B cell (primary cell): ENCODE measurements around the gene C12orf54. TPM values are rescaled to one million over a fixed set of nuclear protein-coding genes. Genes with fewer than 3 reads are reported as not detected.

Source experiments
- ATAC-seq: fragments of 200-7000 bp; cut with Tn5 transposase; one replicate; pipeline ENCODE4 v1.10.0; 2021; ENCODE audit warnings: low read depth, mild to moderate bottlenecking, moderate number of reproducible peaks, moderate library complexity
- CTCF ChIA-PET: fragments of 350-600 bp; sonication (Branson Sonifier 250); formaldehyde crosslinking; loops from one replicate; lab custom pipeline; 2021; ENCODE audit warnings: antibody characterized with exemption, inconsistent platforms; lab: Charles Lee
- POLR2A ChIA-PET: fragments of 350-600 bp; sonication (Branson Sonifier 250); formaldehyde crosslinking; loops from one replicate; lab custom pipeline; 2021; ENCODE audit warnings: antibody characterized with exemption; lab: Charles Lee
- DNase-seq: peaks from one replicate; pipeline ENCODE4 v3.0.0; 2013
- H2AFZ ChIP-seq: 2 replicates; pipeline ENCODE4 v1.6.1; 2012; ENCODE audit warnings: mild to moderate bottlenecking, low read depth, low read length; ENCODE audit not compliant: insufficient read depth, poor library complexity, severe bottlenecking
- H3K27ac ChIP-seq, 2 donors: 1 replicate in 1 of 2; 2 replicates in 1 of 2; pipeline ENCODE4 v1.5.1; 2012 to 2013; ENCODE audit warnings: low read length in 2 of 2, mild to moderate bottlenecking in 2 of 2, moderate library complexity in 1 of 2
- H3K27me3 ChIP-seq, 4 experiments: fragments of 200-600 bp in 1 of 4; sonication (generic) in 1 of 4; replicated peaks in 1 of 4; 1 replicate in 2 of 4; 2 replicates in 2 of 4; pipeline versions ENCODE4 v1.6.1 to v1.7.0; 2013 to 2016; ENCODE audit warnings: low read length in 3 of 4, mild to moderate bottlenecking in 2 of 4, mixed read lengths in 1 of 4, moderate library complexity in 1 of 4; ENCODE audit not compliant: insufficient read depth in 4 of 4, control insufficient read depth in 3 of 4; ENCODE audit errors: control extremely low read depth in 1 of 4
- H3K36me3 ChIP-seq, 2 experiments: replicated peaks in 1 of 2; 1 replicate in 1 of 2; 2 replicates in 1 of 2; pipeline versions ENCODE4 v1.6.1 to v1.7.1; 2013; ENCODE audit warnings: low read length in 1 of 2; ENCODE audit not compliant: insufficient read depth in 2 of 2, control insufficient read depth in 1 of 2; ENCODE audit errors: control extremely low read depth in 1 of 2, extremely low read depth in 1 of 2
- H3K4me1 ChIP-seq, 2 donors: fragments of 200-600 bp in 1 of 2; sonication (generic) in 1 of 2; 1 replicate in 1 of 2; 2 replicates in 1 of 2; pipeline versions ENCODE4 v1.5.1 to v1.6.1; 2013 to 2017; ENCODE audit warnings: low read length in 2 of 2; ENCODE audit not compliant: control insufficient read depth in 2 of 2, insufficient read depth in 2 of 2
- H3K4me2 ChIP-seq: replicated peaks from 2 replicates; pipeline ENCODE3; 2012; ENCODE audit warnings: mild to moderate bottlenecking, low read depth, low read length; ENCODE audit not compliant: poor library complexity, severe bottlenecking
- H3K4me3 ChIP-seq, 5 experiments: fragments of 200-600 bp in 1 of 5; sonication (generic) in 1 of 5; 1 replicate in 3 of 5; 2 replicates in 2 of 5; pipeline versions ENCODE4 v1.5.1 to v1.7.0; 2011 to 2016; ENCODE audit warnings: low read length in 4 of 5, mild to moderate bottlenecking in 4 of 5, low read depth in 2 of 5, control low read depth in 1 of 5, moderate library complexity in 1 of 5; ENCODE audit not compliant: insufficient read depth in 1 of 5; ENCODE audit errors: control extremely low read depth in 1 of 5, extremely low read depth in 1 of 5
- H3K79me2 ChIP-seq: fragments of 200-600 bp; sonication (generic); one replicate; pipeline ENCODE4 v1.6.0; 2016; ENCODE audit warnings: low read length; ENCODE audit not compliant: control insufficient read depth, insufficient read depth
- H3K9ac ChIP-seq: fragments of 200-600 bp; sonication (generic); 2 replicates; pipeline ENCODE4 v1.6.1; 2017; ENCODE audit warnings: mild to moderate bottlenecking, low read length, moderate library complexity
- H3K9me3 ChIP-seq, 3 donors: one replicate each; pipeline versions ENCODE4 v1.6.1 to v1.7.1; 2013; ENCODE audit warnings: low read length in 2 of 3; ENCODE audit not compliant: control insufficient read depth in 2 of 3, insufficient read depth in 1 of 3; ENCODE audit errors: control extremely low read depth in 1 of 3
- H4K20me1 ChIP-seq: 2 replicates; pipeline ENCODE4 v1.6.0; 2012; ENCODE audit warnings: mild to moderate bottlenecking, low read length; ENCODE audit not compliant: insufficient read depth, control insufficient read depth, poor library complexity, severe bottlenecking
- H3K27ac Mint-ChIP-seq: one replicate; pipeline ENCODE4 v1.8.0; 2021; ENCODE audit warnings: mixed read lengths
- H3K27me3 Mint-ChIP-seq: one replicate; pipeline ENCODE4 v1.8.0; 2021; ENCODE audit warnings: mixed read lengths
- H3K4me1 Mint-ChIP-seq: one replicate; pipeline ENCODE4 v1.8.0; 2021; ENCODE audit warnings: mixed read lengths
- H3K4me3 Mint-ChIP-seq: one replicate; pipeline ENCODE4 v1.8.0; 2021; ENCODE audit warnings: mixed read lengths
- H3K9me3 Mint-ChIP-seq: one replicate; pipeline ENCODE4 v1.8.0; 2022; ENCODE audit warnings: mixed read lengths; ENCODE audit not compliant: insufficient read depth
- CTCF ChIP-seq: fragments of 200-600 bp; IDR thresholded peaks from one replicate; pipeline ENCODE4 v1.8.0; 2022; ENCODE audit warnings: antibody characterized with exemption, mild to moderate bottlenecking
- EZH2 ChIP-seq: IDR thresholded peaks from 2 replicates; pipeline ENCODE4 v1.6.1; 2012; ENCODE audit warnings: borderline replicate concordance, low read depth, mild to moderate bottlenecking, moderate library complexity, low read length; ENCODE audit not compliant: insufficient read depth, poor library complexity, severe bottlenecking
- WGBS: methylation state at CpG from one replicate; pipeline ENCODE4 v1.1.5; 2013; ENCODE audit warnings: missing lambda C conversion rate; ENCODE audit not compliant: insufficient coverage; 5-methylcytosine and 5-hydroxymethylcytosine counted together
- intact Hi-C: fragments of 100-400 bp; cut with micrococcal nuclease; formaldehyde crosslinking; loops from one replicate; pipeline ENCODE4 v1.10.0; 2022
- polyA plus RNA-seq: library from polyadenylated mRNA; depleted of rRNA; stranded (reverse); fragments of >200 nt; gene quantifications from 2 replicates; pipeline ENCODE4 v1.2.3, GENCODE V29; 2012
- total RNA-seq, 2 donors: library from RNA; stranded (reverse); fragments of 120-200 nt in 1 of 2; gene quantifications; 1 replicate in 1 of 2; 2 replicates in 1 of 2; pipeline versions ENCODE4 v1.2.3 to v1.2.4, GENCODE V29; 2013 to 2022

The C12orf54 gene
- total and polyA plus RNA-seq, 2 donors (not counting 1 experiment from before 2014, with no cell fraction given): not detected

- POLR2A ChIA-PET: no interaction called here
- Histone ChIP-seq H3K9ac (no peak overlapping the region), H3K36me3 (no peaks in the 10 kb centered on the region), H3K9me3 (no peaks in the 10 kb centered on the region), H3K4me1 (no peaks in the 10 kb centered on the region), H3K79me2 (no peaks in the 10 kb centered on the region), H3K4me3 (no peak overlapping the region), H3K27ac (no peak overlapping the region), H2AFZ (no peak overlapping the region), H3K27me3 (peaks cover 0 to 10% (median 3%) of the 10 kb centered on the region in 4 experiments), H3K4me2 (no peak overlapping the region), H4K20me1 (no peaks in the 10 kb centered on the region)
- no peak for ATAC-seq
- H3K4me1 Mint-ChIP-seq: no peaks in the 10 kb centered on the region
- CTCF ChIA-PET: no interaction called here
- H3K27ac Mint-ChIP-seq: no peak overlapping the region
- WGBS: no CpG with 5 or more reads among the region's 1 CpG
- no peak for DNase-seq
- H3K9me3 Mint-ChIP-seq: peaks cover 5% of the 10 kb centered on the region
- TF ChIP-seq EZH2: no peak
- TF ChIP-seq CTCF: no peak
- H3K4me3 Mint-ChIP-seq: no peak overlapping the region
- peaks cover 40% of the 10 kb centered on the region for H3K27me3 Mint-ChIP-seq
- intact Hi-C loops: no loop called here
These were observed 27.6 kb upstream of the C12orf54 start for GRCh38 chr12:48454667-48455066.

- no peaks in the 10 kb centered on the region for H4K20me1 ChIP-seq
- H3K27ac ChIP-seq: no peak overlapping the region
- Mint-ChIP-seq H3K4me1 (no peaks in the 10 kb centered on the region), H3K27me3 (peaks cover 38% of the 10 kb centered on the region), H3K9me3 (peaks cover 1% of the 10 kb centered on the region), H3K4me3 (no peak overlapping the region), H3K27ac (no peak overlapping the region)
- H3K36me3 ChIP-seq: no peaks in the 10 kb centered on the region
- no peak overlapping the region for H3K4me2 ChIP-seq
- H3K4me3 ChIP-seq: no peak overlapping the region
- no peak for ATAC-seq
- TF ChIP-seq EZH2 (no peak), CTCF (no peak)
- H3K79me2 ChIP-seq: no peaks in the 10 kb centered on the region
- intact Hi-C loops: no loop called here
- no CpG with 5 or more reads among the region's 2 CpGs for WGBS
- no peak overlapping the region for H2AFZ ChIP-seq
- H3K27me3 ChIP-seq: peaks cover 0 to 10% (median 7%) of the 10 kb centered on the region in 4 experiments
- no peak overlapping the region for H3K9ac ChIP-seq
- no peaks in the 10 kb centered on the region for H3K4me1 ChIP-seq
- POLR2A ChIA-PET: no interaction called here
- DNase-seq: no peak
- no peaks in the 10 kb centered on the region for H3K9me3 ChIP-seq
- CTCF ChIA-PET: no interaction called here
These were observed 27.2 kb upstream of the C12orf54 start for GRCh38 chr12:48455116-48455515.
